Stimulated activated CD4-positive, alpha-beta T cell treated with anti-CD3 and anti-CD28 coated beads, Interleukin-1b, Interleukin-23, amount 100 ng/mL, for 4 hours (primary cell): ENCODE results near the gene GJB1.

Experiments
- DNase-seq, 2 donors: peaks; one replicate each; pipeline ENCODE4 v3.0.0-alpha.2; 2020; ENCODE audit warnings: low read depth in 2 of 2

GJB1 gene

GRCh38 chrX:71215338-71215912, 7.6 kb upstream of the GJB1 start:
- DNase-seq, result no peak

- no peak for DNase-seq
Measured at GRCh38 chrX:71216485-71216884, 6.5 kb upstream of the GJB1 start.

GRCh38 chrX:71217298-71217697, 5.7 kb upstream of the GJB1 start:
- no peak for DNase-seq

- DNase-seq, result no peak
Measured at GRCh38 chrX:71221145-71221544, 1.9 kb upstream of the GJB1 start.

- no peak for DNase-seq
Measured at GRCh38 chrX:71224098-71224708, 1.2 kb downstream of the GJB1 start.

- no peak for DNase-seq
Measured at GRCh38 chrX:71225009-71225408, 2.0 kb downstream of the GJB1 start.

- no peak for DNase-seq
Measured at GRCh38 chrX:71225676-71226075, 2.7 kb downstream of the GJB1 start.

- no peak for DNase-seq
Measured at GRCh38 chrX:71227370-71228062, 4.5 kb downstream of the GJB1 start.

GRCh38 chrX:71228063-71228642, 5.1 kb downstream of the GJB1 start:
- DNase-seq, result no peak

GRCh38 chrX:71235482-71235881, 12.5 kb downstream of the GJB1 start:
- DNase-seq, result no peak

GRCh38 chrX:71236836-71237235, 13.8 kb downstream of the GJB1 start:
- DNase-seq, result no peak

- no peak for DNase-seq
Measured at GRCh38 chrX:71239781-71240180, 16.8 kb downstream of the GJB1 start.

- DNase-seq, result no peak
Measured at GRCh38 chrX:71241301-71241700, 18.3 kb downstream of the GJB1 start.

GRCh38 chrX:71244359-71245128, 21.5 kb downstream of the GJB1 start:
- DNase-seq, result no peak

- no peak for DNase-seq
Measured at GRCh38 chrX:71245159-71245558, 22.1 kb downstream of the GJB1 start.

- no peak for DNase-seq
Measured at GRCh38 chrX:71250841-71251240, 27.8 kb downstream of the GJB1 start.

GRCh38 chrX:71251466-71251973, 28.5 kb downstream of the GJB1 start:
- peak in 1 of 2 donors; percentile 32 for DNase-seq

- DNase-seq, result no peak
Measured at GRCh38 chrX:71252221-71252620, 29.2 kb downstream of the GJB1 start.

- no peak for DNase-seq
Measured at GRCh38 chrX:71253253-71254091, 30.4 kb downstream of the GJB1 start.

- DNase-seq, result peak; percentile 56 to 63
Measured at GRCh38 chrX:71254092-71254963, 31.3 kb downstream of the GJB1 start, which contains the start of gene ZMYM3. TSS of gene ZMYM3 (minus strand) at chrX:71254140. CDS start at chrX:71253255, 885 bp downstream.
